IPS DF 4.7 (cell line): ENCODE results near the gene BMP2.

Source experiments
- DNase-seq: peaks from one replicate; pipeline ENCODE4 v3.0.0-alpha.2; 2013; ENCODE audit warnings: low spot score; ENCODE audit errors: extremely low read depth

The BMP2 gene

GRCh38 chr20:6767536-6768227 lies at the start of gene BMP2:
Gene BMP2, plus strand, starts transcription at chr20:6767686. Its CDS starts 2,441 bp downstream, at chr20:6770127.
- DNase-seq: no peak

- no peak for DNase-seq
Measured at GRCh38 chr20:6718662-6719368, 48.7 kb upstream of the BMP2 start.

- no peak for DNase-seq
Measured at GRCh38 chr20:6719369-6719721, 48.1 kb upstream of the BMP2 start.

- DNase-seq: no peak
Measured at GRCh38 chr20:6726761-6727160, 40.7 kb upstream of the BMP2 start.

GRCh38 chr20:6730672-6731328 lies 36.7 kb upstream of the BMP2 start:
- DNase-seq: no peak

- DNase-seq: no peak
Measured at GRCh38 chr20:6732001-6732447, 35.5 kb upstream of the BMP2 start.

- no peak for DNase-seq
Measured at GRCh38 chr20:6732851-6733250, 34.6 kb upstream of the BMP2 start.

- DNase-seq: no peak
Measured at GRCh38 chr20:6733965-6734364, 33.5 kb upstream of the BMP2 start.

- no peak for DNase-seq
Measured at GRCh38 chr20:6735942-6736845, 31.3 kb upstream of the BMP2 start.

GRCh38 chr20:6739406-6739805 lies 28.1 kb upstream of the BMP2 start:
- DNase-seq: no peak

GRCh38 chr20:6740096-6740495 lies 27.4 kb upstream of the BMP2 start:
- no peak for DNase-seq

- DNase-seq: no peak
Measured at GRCh38 chr20:6744180-6744579, 23.3 kb upstream of the BMP2 start.

GRCh38 chr20:6744805-6745204 lies 22.7 kb upstream of the BMP2 start:
- no peak for DNase-seq

- DNase-seq: no peak
Measured at GRCh38 chr20:6746901-6747609, 20.4 kb upstream of the BMP2 start.

- DNase-seq: no peak
Measured at GRCh38 chr20:6750438-6750837, 17.0 kb upstream of the BMP2 start.

- no peak for DNase-seq
Measured at GRCh38 chr20:6756693-6757595, 10.5 kb upstream of the BMP2 start.

- DNase-seq: no peak
Measured at GRCh38 chr20:6764619-6765018, 2.9 kb upstream of the BMP2 start.

GRCh38 chr20:6765469-6766058 lies 1.9 kb upstream of the BMP2 start:
- DNase-seq: no peak

- DNase-seq: no peak
Measured at GRCh38 chr20:6766433-6766832, 1.1 kb upstream of the BMP2 start.
